ENCODE measurements around the gene CTDNEP1.

DNA sequence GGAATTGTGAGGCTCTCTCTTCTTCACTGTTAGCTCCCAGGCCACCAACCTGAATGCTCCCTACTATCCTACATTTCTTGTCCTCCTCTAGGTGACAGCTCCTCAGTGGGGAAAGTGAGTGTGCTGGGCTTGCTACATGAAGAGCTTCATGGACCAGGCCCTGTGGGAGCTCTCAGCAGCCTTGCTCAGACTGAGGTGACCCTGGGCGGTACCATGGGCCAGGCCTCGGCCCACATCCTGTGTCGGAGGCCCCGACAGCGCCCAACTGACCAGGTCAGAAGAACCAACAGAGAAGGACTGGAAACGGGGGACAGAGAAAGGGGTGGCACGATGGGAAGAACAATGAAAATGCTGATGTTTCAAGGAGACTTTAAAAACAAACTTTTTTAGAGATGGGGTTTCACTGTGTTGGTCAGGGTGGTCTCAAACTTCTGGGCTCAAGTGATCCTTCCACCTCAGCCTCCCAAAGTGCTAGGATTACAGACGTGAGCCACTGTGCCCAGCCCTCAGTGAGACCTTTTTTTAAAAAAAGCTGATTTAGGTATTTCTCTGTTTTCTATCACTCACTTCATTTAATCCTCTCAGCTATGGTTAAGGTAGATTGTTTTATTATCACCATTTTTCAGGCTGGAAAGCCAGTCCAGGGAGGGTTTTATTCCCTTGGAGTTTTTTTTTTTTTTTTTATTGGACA, 5.4 kb upstream of the CTDNEP1 start:
- TF ChIP-seq, protein P1, sequence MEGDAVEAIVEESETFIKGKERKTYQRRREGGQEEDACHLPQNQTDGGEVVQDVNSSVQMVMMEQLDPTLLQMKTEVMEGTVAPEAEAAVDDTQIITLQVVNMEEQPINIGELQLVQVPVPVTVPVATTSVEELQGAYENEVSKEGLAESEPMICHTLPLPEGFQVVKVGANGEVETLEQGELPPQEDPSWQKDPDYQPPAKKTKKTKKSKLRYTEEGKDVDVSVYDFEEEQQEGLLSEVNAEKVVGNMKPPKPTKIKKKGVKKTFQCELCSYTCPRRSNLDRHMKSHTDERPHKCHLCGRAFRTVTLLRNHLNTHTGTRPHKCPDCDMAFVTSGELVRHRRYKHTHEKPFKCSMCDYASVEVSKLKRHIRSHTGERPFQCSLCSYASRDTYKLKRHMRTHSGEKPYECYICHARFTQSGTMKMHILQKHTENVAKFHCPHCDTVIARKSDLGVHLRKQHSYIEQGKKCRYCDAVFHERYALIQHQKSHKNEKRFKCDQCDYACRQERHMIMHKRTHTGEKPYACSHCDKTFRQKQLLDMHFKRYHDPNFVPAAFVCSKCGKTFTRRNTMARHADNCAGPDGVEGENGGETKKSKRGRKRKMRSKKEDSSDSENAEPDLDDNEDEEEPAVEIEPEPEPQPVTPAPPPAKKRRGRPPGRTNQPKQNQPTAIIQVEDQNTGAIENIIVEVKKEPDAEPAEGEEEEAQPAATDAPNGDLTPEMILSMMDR (IDR thresholded peaks at IDR 0.05), result no peak
- no peak for TF ChIP-seq POLR2A (IDR thresholded peaks at IDR 0.05)

Data from ovary (tissue), 3 donors.